H9 (cell line): ENCODE measurements around the gene KRT74. TPM values are rescaled to one million over a fixed set of nuclear protein-coding genes. Genes with fewer than 3 reads are reported as not detected.

Experiments
- DNase-seq: peaks from one replicate; pipeline ENCODE4 v3.0.0-alpha.2; 2017
- H2AFZ ChIP-seq: one replicate; pipeline ENCODE4 v1.6.1; 2013; ENCODE audit warnings: mild to moderate bottlenecking, low read length, control low read depth, moderate library complexity
- H2AK5ac ChIP-seq: 2 replicates; pipeline ENCODE4 v1.6.1; 2013; ENCODE audit warnings: low read length, control low read depth, mixed read lengths; ENCODE audit not compliant: insufficient read length
- H2BK120ac ChIP-seq: one replicate; pipeline ENCODE4 v1.6.1; 2013; ENCODE audit warnings: low read depth, mild to moderate bottlenecking, low read length, control low read depth, inconsistent platforms; ENCODE audit not compliant: poor library complexity, severe bottlenecking
- H2BK12ac ChIP-seq: 2 replicates; pipeline ENCODE4 v1.6.1; 2013; ENCODE audit warnings: low read length, control low read depth, mixed read lengths, low read depth; ENCODE audit not compliant: insufficient read length
- H2BK15ac ChIP-seq: 2 replicates; pipeline ENCODE4 v1.6.1; 2013; ENCODE audit warnings: low read depth, low read length, control low read depth
- H2BK20ac ChIP-seq: one replicate; pipeline ENCODE4 v1.6.1; 2013; ENCODE audit warnings: low read depth, mild to moderate bottlenecking, low read length, control low read depth, inconsistent platforms; ENCODE audit not compliant: poor library complexity, severe bottlenecking
- H2BK5ac ChIP-seq: 2 replicates; pipeline ENCODE4 v1.6.1; 2013; ENCODE audit warnings: low read length, control low read depth, mixed read lengths; ENCODE audit not compliant: insufficient read length
- H3K14ac ChIP-seq: 2 replicates; pipeline ENCODE4 v1.6.1; 2013; ENCODE audit warnings: low read length, control low read depth; ENCODE audit not compliant: insufficient read depth
- H3K18ac ChIP-seq: 2 replicates; pipeline ENCODE4 v1.6.1; 2013; ENCODE audit warnings: low read depth, mild to moderate bottlenecking, mixed read lengths, low read length, control low read depth; ENCODE audit not compliant: insufficient read length
- H3K23ac ChIP-seq: 2 replicates; pipeline ENCODE4 v1.6.1; 2013; ENCODE audit warnings: low read length, control low read depth, mixed read lengths, low read depth; ENCODE audit not compliant: insufficient read length
- H3K23me2 ChIP-seq: 2 replicates; pipeline ENCODE4 v1.6.1; 2013; ENCODE audit warnings: low read depth, mild to moderate bottlenecking, mixed read lengths, low read length, control low read depth; ENCODE audit not compliant: insufficient read length, poor library complexity, severe bottlenecking
- H3K27ac ChIP-seq: 2 replicates; pipeline ENCODE4 v1.5.1; 2013; ENCODE audit warnings: low read length, control low read depth, mixed read lengths, low read depth; ENCODE audit not compliant: insufficient read length
- H3K27me3 ChIP-seq: 2 replicates; pipeline ENCODE4 v1.6.1; 2013; ENCODE audit warnings: low read length, control low read depth, inconsistent platforms; ENCODE audit not compliant: insufficient read depth
- H3K4ac ChIP-seq: 2 replicates; pipeline ENCODE4 v1.6.1; 2013; ENCODE audit warnings: low read depth, mild to moderate bottlenecking, control low read depth, inconsistent platforms, low read length, moderate library complexity
- H3K4me1 ChIP-seq: 2 replicates; pipeline ENCODE4 v1.6.1; 2013; ENCODE audit warnings: low read length, control low read depth, inconsistent platforms; ENCODE audit not compliant: insufficient read depth
- H3K4me2 ChIP-seq: 2 replicates; pipeline ENCODE4 v1.6.1; 2013; ENCODE audit warnings: low read length, control low read depth, mixed read lengths; ENCODE audit not compliant: insufficient read length, insufficient read depth
- H3K56ac ChIP-seq: 2 replicates; pipeline ENCODE4 v1.6.1; 2013; ENCODE audit warnings: low read depth, mild to moderate bottlenecking, mixed read lengths, low read length, control low read depth; ENCODE audit not compliant: insufficient read length
- H3K79me1 ChIP-seq: 2 replicates; pipeline ENCODE4 v1.6.1; 2013; ENCODE audit warnings: low read depth, mild to moderate bottlenecking, moderate library complexity, low read length, control low read depth, inconsistent platforms; ENCODE audit not compliant: insufficient read depth, poor library complexity, severe bottlenecking
- H3K79me2 ChIP-seq: 2 replicates; pipeline ENCODE4 v1.6.1; 2013; ENCODE audit warnings: low read length, control low read depth, inconsistent platforms; ENCODE audit not compliant: insufficient read depth
- H3K9ac ChIP-seq: 2 replicates; pipeline ENCODE4 v1.6.1; 2013; ENCODE audit warnings: low read length, control low read depth, mixed read lengths; ENCODE audit not compliant: insufficient read length; ENCODE audit errors: extremely low read depth
- H3K9me3 ChIP-seq: one replicate; pipeline ENCODE4 v1.6.1; 2013; ENCODE audit warnings: low read depth, low read length, inconsistent platforms; ENCODE audit not compliant: control insufficient read depth
- H3T11ph ChIP-seq: one replicate; pipeline ENCODE4 v1.6.1; 2013; ENCODE audit warnings: mild to moderate bottlenecking, low read length, control low read depth, inconsistent platforms
- H4K20me1 ChIP-seq: one replicate; pipeline ENCODE4 v1.6.1; 2013; ENCODE audit not compliant: control insufficient read depth, insufficient read length, insufficient read depth
- H4K5ac ChIP-seq: 2 replicates; pipeline ENCODE4 v1.6.1; 2013; ENCODE audit warnings: low read depth, mild to moderate bottlenecking, mixed read lengths, low read length, control low read depth; ENCODE audit not compliant: insufficient read length
- H4K8ac ChIP-seq: replicated peaks from 2 replicates; pipeline ENCODE4 v1.6.1; 2013; ENCODE audit warnings: low read length, control low read depth, mixed read lengths, low read depth; ENCODE audit not compliant: insufficient read length
- H4K91ac ChIP-seq: 2 replicates; pipeline ENCODE4 v1.6.1; 2013; ENCODE audit warnings: low read depth, mild to moderate bottlenecking, moderate library complexity, mixed read lengths, low read length, control low read depth; ENCODE audit not compliant: insufficient read length
- H3K27ac Mint-ChIP-seq, 3 experiments: 2 replicates in 2 of 3; 3 replicates in 1 of 3; pipeline ENCODE4 v1.8.0; 2020 to 2021; ENCODE audit warnings: mixed read lengths in 3 of 3, mild to moderate bottlenecking in 1 of 3, moderate library complexity in 1 of 3
- H3K27me3 Mint-ChIP-seq: 2 replicates; pipeline ENCODE4 v1.8.0; 2021; ENCODE audit warnings: low read depth, mild to moderate bottlenecking, moderate library complexity, mixed read lengths
- H3K36me3 Mint-ChIP-seq, 3 experiments: 2 replicates in 2 of 3; 3 replicates in 1 of 3; pipeline ENCODE4 v1.8.0; 2020 to 2021; ENCODE audit warnings: low read depth in 3 of 3, mixed read lengths in 3 of 3; ENCODE audit not compliant: insufficient read depth in 1 of 3
- H3K4me1 Mint-ChIP-seq, 2 experiments: 2 replicates each; pipeline ENCODE4 v1.8.0; 2020; ENCODE audit warnings: mixed read lengths in 2 of 2
- H3K4me3 Mint-ChIP-seq, 2 experiments: 2 replicates in 1 of 2; 3 replicates in 1 of 2; pipeline ENCODE4 v1.8.0; 2020 to 2021; ENCODE audit warnings: mild to moderate bottlenecking in 2 of 2, mixed read lengths in 2 of 2, moderate library complexity in 1 of 2
- H3K9me3 Mint-ChIP-seq, 2 experiments: 2 replicates in 1 of 2; 3 replicates in 1 of 2; pipeline ENCODE4 v1.8.0; 2020; ENCODE audit warnings: mild to moderate bottlenecking in 2 of 2, mixed read lengths in 2 of 2, moderate library complexity in 1 of 2
- CTCF ChIP-seq: fragments of 200-600 bp; sonication (generic); conservative IDR thresholded peaks from 3 replicates; pipeline ENCODE4 v1.8.0; 2021; ENCODE audit warnings: antibody characterized with exemption, mild to moderate bottlenecking
- WGBS: extraction: QIAGEN DNeasy Blood & Tissue Kit; methylation state at CpG from one replicate; pipeline ENCODE4 v1.1.7; 2013; ENCODE audit warnings: missing lambda C conversion rate, low lambda C conversion rate, mixed read lengths; ENCODE audit not compliant: insufficient read length; ENCODE audit errors: extremely low coverage; 5-methylcytosine and 5-hydroxymethylcytosine counted together
- total RNA-seq: library from RNA; stranded (reverse); gene quantifications from 2 replicates; pipeline ENCODE4 v1.2.1, GENCODE V29; 2021

The KRT74 gene
- total RNA-seq, 1 experiment from 2014 or later, result not detected

GRCh38 chr12:52582486-52582885 is 8.8 kb upstream of the KRT74 start:
- H3K23ac ChIP-seq, result no peak overlapping the region
- no peak overlapping the region for H2BK20ac ChIP-seq
- H2BK120ac ChIP-seq, result no peak overlapping the region
- Mint-ChIP-seq H3K9me3 (no peaks in the 10 kb centered on the region), H3K27me3 (peaks cover 9% of the 10 kb centered on the region), H3K27ac (no peak overlapping the region), H3K4me3 (no peak overlapping the region), H3K36me3 (no peaks in the 10 kb centered on the region; a peak in 1 of 7 replicates), H3K4me1 (peaks cover 10 to 12% of the 10 kb centered on the region in 2 experiments)
- no peak overlapping the region for H3K27ac ChIP-seq
- H3K23me2 ChIP-seq, result no peaks in the 10 kb centered on the region
- no peak overlapping the region for H2BK12ac ChIP-seq
- H3K4me1 ChIP-seq, result no peaks in the 10 kb centered on the region
- H4K5ac ChIP-seq, result no peak overlapping the region
- no peak overlapping the region for H4K91ac ChIP-seq
- no peak overlapping the region for H3K14ac ChIP-seq
- H3K4ac ChIP-seq, result no peak overlapping the region
- H3K79me1 ChIP-seq, result no peaks in the 10 kb centered on the region
- H3K27me3 ChIP-seq, result no peaks in the 10 kb centered on the region
- no CpG with 5 or more reads among the region's 2 CpGs for WGBS
- no peak overlapping the region for H3K9ac ChIP-seq
- DNase-seq, result peak; percentile 47
- no peak overlapping the region for H3K56ac ChIP-seq
- no peak overlapping the region for H2AK5ac ChIP-seq
- no peaks in the 10 kb centered on the region for H3K79me2 ChIP-seq
- no peak overlapping the region for H4K8ac ChIP-seq
- no peak for TF ChIP-seq CTCF
- no peaks in the 10 kb centered on the region for H4K20me1 ChIP-seq
- no peak overlapping the region for H3K18ac ChIP-seq
- no peak overlapping the region for H2AFZ ChIP-seq
- no peak overlapping the region for H3T11ph ChIP-seq
- no peak overlapping the region for H2BK5ac ChIP-seq
- no peaks in the 10 kb centered on the region for H3K9me3 ChIP-seq
- no peak overlapping the region for H3K4me2 ChIP-seq
- H2BK15ac ChIP-seq, result no peak overlapping the region
